Activated effector memory CD4-positive, alpha-beta T cell treated with Interleukin-2 at 50 U/mL for 16 hours (primary cell): ENCODE results near the gene EFNA5.
"Not testable (repeated sequence)": the region's sequence is repeated elsewhere in the genome, so short reads cannot be mapped to it uniquely, and the experiment has no call there.

Experiments
- DNase-seq: peaks from one replicate; pipeline ENCODE4 v3.0.0-alpha.2; 2020

Gene EFNA5

DNA sequence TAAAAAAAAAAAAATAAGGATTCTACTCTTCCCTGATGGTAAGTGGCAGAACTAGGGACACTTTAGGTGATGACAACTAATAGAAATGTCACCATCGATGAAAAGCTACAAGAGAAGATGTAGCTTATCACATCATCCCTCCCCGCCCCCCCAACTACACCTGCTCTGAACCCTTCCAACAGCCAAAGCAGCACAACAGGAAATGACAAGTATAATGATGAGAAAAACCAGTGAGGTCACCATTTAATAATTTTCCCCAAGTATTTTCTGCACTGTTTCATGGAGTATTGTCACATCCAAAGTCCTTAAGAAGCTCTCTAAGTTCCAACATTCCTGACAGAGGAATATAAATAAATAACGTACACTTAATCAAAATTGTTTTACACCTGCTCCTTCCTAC is 221.4 kb downstream of the EFNA5 start:
- no peak for DNase-seq

DNA sequence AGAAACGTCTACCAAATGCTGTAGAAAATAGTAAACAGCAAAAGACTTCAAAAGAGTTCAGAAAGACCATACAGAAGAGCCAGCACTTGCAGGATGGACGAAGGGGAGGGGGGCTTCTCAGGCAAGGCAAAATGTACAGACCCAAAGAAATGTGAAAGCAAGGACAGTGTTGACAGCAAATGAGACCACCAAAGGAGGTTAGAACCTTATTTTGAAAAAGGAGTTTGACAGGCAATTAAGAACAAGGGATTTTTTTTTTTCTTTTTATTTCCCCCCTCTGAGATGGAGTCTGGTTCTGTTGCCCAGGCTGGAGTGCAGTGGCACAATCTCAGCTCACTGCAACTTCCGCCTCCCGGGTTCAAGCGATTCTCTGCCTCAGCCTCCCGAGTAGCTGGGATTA is 223.2 kb downstream of the EFNA5 start:
- no peak for DNase-seq

DNA sequence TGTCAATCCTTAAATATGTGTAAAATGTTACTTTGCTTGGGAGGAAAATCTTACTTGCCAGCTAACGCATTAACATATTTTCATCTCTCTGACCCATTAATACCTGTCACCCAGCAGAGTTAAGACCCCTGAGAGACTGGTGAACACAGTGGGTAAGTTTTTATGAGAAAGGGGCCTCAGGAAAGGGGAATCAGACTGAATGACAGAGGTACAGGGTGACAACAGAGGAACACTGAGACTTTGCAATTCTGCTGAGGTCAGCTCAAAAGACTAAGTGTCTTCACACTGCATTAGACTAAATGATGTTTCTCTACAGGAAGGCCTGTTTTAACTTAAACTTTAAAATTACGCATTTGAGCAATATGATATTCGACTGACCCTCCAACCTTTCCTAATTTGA is 223.8 kb downstream of the EFNA5 start:
- DNase-seq: no peak

DNA sequence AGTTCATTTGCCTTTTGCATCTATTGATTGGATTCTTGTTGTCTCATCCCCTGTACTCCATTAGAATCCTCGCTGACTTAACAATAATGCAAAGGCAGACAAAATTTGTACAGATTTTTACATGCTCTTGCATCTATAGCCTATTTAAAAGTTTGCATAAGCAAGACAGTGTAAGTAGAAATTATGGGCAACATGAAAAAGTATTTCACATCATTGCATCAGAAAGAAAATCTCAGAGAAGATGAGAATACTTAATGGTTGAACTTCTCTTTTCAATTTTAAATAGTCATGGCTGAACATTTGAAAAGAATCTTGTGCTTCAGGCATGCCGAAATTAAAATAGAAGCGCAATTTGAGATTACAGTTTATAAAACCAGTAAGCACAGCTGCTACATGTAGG is 226.4 kb downstream of the EFNA5 start:
- DNase-seq: no peak

DNA sequence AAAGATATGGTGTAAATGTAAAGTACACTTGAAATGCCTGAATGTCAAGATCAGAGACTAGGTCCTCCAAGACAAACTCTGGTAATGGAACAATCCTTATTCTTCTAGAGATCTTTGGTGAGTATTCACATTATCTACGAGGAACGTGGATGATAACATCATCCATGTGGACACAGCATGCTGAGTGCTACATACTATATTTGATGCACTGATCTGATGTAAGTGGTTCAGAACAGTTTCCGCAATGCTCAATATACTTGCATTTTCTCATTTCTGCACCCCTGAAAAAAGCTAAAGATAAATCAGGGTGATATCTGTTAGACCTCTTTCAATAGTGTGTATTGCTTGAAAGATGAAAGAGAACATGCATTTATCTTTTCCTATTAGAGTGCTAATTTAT is 226.8 kb downstream of the EFNA5 start:
- DNase-seq: no peak

DNA sequence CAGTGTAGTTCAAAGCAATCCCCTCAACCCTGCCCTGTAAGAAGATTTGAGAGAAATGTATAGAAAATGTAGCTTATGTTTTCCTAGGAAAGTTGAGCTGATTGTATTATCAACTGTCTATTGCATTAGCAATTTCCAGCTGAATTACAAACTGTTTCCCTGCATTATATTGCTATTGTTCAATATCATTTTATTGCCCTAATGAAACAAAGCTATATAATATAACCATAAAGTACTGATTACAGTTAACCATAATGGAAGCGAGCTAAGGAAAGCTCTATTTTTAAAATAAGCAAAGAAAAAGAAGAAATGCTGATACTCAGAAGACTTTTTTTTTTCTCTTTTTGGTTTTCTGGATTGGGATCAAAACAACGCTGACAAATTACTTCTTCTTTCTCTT is 228.3 kb downstream of the EFNA5 start:
- DNase-seq: no peak

DNA sequence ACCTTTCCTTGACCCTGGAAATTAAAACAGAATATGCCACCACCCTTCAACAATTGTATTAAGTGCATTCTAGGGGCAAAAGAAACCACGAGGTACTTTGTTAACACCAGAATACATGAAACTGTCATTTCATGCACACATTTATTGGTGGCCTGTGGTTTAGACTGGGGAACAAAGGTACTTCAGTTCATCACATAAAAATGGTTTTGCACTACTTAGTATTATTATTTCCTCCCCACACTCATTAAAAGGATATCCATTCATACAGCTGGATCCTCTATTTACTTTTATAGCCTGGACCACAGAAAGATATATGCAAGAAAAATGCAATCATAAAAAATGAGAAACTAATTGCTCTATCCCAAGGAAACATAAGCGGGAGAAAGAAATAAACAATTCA is 230.9 kb downstream of the EFNA5 start:
- DNase-seq: no peak

DNA sequence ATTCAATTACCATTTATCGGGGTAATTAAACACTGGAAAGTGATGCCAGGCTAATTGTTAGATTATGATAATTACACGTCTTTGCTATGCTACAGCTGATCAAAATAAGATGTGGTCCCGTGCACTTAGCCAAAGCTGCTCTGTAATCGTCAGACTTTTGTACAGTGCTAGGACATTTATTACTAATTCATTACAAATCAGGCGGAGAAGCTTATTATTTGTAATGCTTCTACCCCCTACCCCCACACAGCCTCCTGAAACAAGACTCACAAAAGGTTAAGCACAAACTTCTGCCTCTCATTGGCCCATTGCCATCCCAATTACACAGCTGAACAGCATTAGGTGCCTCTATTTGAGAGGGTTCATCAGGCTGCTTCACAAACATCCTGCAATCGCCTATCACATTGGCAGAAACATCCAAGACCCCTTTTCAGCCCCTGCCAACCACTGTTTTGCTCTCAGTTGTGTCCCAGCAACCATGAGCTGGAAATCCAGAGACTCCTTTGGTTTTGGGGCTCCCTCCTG is 232.7 kb downstream of the EFNA5 start:
- no peak for DNase-seq

DNA sequence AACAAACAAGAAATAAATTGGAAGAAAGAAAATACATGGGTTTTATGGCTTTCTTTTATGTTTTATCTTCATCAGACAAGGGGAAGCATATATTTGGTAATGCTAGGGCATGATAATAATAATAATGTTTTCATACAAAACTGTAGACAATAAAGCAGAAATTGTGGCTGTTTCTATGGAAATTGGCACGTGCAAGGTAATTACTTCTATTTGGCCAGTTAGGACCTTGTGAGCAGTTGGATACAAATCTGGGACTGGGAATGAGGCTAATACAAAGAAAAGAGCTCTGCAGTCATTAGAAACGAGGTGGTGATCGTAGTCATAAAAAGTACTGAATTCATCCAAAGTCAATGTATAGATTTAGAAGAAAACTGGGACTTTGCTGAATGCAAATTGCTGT is 233.6 kb downstream of the EFNA5 start:
- no peak for DNase-seq

DNA sequence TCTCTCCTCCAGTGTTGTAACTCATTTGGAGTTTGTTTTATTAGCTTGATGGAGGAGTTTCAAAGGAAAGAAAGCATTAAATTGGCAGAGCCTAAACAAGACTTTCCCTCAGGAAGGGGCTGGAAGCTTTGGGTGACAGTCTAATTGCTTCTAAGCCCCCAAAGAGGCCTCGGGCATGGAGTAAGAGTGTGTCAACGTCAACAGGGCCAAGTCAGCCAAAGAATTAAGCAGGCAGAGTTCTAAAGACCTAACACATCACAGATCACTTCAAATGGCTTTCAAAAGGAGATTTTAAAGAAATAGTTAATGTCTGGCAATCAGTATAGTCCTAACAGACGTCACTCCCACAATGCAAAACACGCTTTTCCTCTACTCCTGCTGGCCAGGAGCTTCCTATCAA is 234.5 kb downstream of the EFNA5 start:
- no peak for DNase-seq

DNA sequence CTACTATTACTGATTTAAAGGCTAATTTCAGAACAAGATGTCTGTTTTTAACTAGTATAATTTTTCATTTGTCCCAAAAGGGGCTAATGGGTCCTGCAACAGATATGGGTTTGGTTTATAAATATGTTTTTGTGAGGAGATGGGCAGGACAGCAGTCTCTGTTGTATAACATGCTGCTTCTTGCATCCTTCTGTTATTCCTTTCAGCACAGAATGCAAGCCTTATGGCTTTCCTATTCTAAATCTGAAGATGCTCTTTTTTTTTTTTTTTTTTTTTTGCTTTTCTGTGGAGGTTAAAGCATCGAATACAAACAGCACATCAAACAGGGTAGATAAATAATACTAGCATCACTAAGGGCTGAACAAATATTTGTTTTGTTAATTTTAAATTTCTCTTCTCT is 235.7 kb downstream of the EFNA5 start:
- DNase-seq: no peak

DNA sequence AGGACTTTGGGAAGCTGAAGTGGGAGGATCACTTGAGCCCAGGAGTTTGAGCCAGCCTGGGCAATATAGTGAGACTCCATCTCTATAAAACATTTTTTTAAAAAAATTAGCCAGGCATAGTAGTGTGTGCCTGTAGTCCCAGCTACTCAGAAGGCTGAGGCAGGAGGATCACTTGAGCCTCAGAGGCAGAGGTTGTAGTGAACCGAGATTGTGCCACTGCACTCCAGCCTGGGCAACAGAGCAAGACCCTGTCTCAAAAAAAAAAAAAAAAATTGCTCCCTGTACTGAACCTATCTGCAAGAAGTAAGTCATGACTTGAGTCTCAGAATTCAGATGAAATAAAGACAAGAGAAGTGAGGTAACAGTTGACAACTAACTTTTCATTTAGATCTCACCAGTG is 237.1 kb downstream of the EFNA5 start:
- DNase-seq: not testable (repeated sequence)

DNA sequence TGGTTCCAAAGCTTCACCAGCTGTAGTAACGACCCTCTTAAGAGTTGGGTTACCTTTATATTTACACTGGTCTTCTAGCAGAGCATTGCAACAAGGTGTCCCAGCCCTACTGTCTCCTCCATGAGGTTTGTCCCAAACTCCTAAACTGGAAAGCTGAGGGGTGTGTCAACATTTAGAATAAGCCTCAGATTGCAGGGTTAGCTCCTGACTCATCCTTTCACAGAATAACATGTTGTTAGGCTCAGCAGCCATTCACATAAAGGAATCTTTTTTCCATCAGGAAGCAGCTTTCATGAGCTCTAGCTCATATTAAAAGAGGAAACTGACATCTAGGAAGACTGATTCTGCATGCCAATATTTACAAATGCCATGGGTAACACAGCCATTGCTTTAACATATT is 238.7 kb downstream of the EFNA5 start:
- DNase-seq: no peak

DNA sequence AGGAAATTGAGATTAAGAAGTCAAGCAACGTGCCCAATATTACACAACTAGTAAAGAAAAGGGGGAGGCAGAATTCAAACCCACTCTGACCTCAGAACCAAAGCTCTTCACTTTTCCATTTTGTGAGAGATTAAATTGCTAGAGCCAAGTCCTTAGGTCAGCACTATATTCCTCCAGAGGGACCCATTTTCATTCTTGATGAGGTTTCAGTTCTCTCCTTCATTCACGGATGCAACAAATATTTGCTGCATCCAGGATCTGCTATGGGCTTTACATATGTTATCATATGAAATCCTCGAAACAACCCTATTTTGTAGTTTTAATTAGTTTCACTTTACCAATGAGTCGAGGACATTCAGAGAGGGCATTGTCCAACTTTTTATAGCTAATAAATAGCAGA is 239.2 kb downstream of the EFNA5 start:
- DNase-seq: no peak

DNA sequence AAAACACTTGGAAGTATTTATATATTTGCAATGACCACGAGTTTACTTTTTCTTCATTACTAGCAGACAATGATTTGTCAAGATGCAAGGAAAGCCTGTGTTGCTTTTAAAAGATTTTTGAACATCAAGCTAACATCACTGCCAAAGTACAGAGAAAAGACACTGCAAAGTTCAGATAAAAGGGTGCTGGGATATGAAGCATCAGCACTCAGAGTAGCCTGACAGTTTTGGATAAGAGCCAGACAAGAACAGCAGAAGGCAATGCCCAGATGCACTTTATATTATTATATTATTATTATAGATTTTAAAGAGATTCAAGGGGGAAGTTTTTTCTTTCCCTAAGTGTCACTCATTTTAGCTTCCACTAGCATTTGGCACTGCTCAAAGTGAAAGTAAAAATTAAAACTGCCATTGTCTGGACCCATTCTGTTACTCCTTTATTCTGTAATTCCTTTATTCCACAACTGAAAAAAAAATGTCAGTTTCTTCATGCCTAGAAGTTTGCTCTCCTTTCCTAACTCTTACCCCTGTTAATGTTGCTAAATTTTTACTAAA is 240.6 kb downstream of the EFNA5 start:
- no peak for DNase-seq

DNA sequence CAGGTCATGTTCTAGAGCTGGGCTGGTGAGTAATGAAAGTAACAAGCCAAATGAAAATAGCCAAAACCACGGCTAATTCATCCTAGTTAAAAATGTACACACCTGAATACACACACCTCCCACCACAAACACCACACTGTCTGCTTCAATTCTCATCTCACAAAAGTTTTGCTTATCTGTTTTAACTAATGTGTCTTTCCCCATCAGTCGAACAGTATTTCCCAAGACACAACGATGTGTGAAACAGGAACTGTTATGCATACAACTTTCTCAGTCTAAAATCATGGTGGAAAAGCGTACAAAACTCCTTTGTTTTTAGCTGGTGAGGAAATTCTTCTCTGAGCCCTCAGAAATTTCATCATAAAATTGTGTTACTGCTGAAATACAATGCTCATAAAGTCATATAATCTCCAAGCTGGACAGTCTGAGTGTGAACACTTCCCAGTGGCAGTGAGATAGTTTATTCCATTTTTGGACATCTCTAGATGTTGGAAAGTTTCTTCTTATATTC is 242.4 kb downstream of the EFNA5 start:
- no peak for DNase-seq

DNA sequence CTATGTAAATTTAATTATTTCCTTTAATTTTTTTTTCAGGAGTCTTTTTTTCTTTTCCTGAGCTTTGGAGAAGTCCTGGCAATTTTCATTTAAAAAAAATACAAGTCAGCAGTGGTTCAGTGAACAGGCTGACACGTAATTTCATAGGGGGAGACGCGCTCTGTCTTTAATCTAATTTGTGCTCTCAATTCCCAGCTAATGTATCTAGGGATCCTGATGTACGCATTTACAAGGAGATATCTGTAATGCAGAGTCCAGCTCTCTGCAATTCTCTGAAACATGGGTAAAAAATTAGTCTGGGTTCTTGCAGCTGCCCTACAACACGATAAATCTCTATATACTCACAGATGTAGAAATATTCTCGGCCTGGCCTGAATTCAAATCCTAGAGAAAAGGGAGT is 243.9 kb downstream of the EFNA5 start:
- no peak for DNase-seq

DNA sequence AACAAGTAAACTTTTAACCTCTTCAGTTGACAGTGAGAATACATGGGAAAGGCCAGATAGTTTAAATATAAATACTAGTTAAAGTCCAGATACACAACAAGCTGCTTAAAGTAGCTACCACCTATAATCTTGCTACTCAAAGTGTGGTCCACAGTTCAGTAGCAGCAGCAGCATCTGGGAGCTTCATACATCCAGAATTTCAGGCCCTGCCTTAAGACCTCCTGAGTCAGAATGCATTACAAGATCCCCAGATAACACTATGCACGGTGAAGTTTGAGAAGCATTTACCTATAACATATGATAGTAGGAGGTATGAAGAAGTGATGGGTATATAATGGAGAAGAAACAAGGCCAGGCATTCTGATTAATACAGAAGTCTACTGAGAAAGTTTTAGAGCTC is 244.5 kb downstream of the EFNA5 start:
- no peak for DNase-seq

DNA sequence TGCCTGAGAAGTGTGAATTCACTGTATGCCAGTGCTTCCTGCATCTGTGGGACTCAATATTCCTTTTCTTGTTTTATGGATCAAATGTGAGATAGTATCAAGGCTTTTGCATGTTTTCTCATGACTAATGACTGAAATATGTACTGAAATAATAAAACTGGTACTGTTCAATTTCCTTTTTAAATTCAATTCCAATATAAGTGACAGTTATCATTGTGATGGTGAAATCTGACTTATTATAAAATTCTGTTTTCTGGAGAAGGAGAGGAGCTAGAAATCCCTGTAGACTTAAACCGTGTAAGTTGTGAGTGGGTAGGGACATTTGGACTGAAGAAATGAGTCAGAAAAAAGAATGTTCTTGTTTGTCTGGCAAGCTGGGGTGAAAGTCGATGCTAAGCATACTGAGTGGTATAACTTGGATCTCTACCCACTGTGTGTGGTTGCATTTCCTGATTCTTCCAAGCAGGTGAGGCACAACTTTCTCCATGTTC is 245.2 kb downstream of the EFNA5 start:
- no peak for DNase-seq

DNA sequence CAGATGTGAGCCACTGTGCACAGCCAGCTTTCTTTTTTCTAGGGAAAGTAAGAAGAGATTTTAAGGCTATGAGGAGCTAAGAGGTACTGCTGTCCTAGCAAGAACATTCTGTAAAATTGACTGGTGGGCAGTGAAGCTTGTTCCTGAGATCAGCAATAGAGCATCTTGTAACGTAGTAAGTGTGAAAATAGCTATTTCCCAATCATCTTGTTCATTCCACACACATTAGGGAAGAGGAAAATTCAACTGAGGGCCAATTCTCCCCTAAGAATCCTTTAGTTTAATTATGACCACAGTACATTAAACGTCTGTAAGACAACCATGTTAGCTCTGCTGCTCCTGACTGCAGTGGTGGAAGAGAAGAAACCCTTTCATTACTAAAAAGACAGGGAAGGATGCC is 246.2 kb downstream of the EFNA5 start:
- no peak for DNase-seq

DNA sequence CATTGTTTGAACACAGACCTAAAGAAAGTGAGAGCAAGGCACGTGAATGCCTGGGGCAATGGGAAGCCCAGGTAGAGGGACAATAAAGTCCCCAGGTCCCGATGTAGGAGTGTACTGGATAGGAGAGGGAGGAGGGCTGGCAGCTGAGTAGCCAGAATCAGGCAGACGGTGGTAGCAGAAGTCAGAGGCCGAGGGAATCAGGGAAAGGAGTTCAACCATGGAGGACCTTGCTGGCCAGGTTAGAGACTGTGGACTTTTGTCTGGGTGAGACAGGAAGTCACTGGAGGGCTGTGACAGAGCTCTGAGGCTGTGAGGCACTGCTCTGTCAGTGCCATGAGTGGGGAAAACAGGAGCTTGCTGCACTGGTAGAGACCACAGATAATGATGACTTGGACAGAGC is 248.2 kb downstream of the EFNA5 start:
- no peak for DNase-seq

DNA sequence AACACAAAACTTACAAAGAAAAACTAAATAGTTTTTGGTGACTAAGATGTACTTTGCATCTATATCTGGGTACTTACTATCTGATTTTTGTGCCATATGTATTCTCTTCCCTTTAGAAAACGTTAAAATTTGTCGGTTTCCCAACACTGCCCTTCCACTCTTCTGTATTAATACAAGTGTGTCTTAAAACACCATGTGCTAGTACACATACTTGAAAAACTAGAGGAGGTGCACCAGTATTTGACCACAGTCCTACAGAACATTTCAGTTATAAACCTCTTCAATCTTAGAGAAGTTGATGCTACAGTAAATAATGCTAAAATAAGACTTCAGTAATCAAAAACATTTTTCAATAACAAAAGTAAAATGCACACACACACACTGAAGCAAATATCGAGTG is 251.2 kb downstream of the EFNA5 start:
- no peak for DNase-seq

DNA sequence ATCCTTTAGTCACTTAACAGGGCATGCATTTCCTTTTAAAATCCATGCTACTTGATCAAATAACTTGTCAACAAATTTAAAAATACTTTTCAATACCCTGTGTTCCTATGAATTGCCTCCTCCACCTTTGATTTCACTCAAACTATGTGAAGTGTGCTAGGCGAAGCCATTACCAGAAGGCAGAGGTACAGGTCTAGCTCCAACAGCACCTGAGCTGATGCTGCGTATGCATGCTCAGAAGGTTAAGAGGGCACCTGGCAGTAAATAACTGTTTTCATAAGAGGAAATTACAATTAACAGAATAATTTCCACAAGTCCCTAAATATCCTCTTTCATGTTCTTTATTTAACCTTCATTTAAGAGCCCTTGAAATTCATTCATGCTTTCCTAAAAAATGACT is 251.8 kb downstream of the EFNA5 start:
- no peak for DNase-seq

DNA sequence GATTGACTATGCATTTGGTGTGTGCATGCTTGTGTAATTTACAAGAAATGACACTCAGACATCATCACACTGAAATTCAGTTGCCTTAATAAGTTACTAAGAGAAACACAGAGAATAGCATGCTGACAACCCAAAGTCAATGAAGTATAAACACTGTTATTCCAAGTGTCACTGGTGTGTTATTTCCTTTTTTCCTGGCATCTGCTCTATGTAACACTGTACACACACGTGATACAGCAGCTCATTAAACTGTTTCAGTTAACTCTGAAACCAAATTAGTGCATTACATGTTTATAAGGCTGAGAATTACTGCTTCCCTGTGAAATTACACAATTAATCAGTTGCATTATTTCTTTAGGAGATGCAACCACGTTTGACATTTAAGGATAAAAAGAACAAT is 252.7 kb downstream of the EFNA5 start:
- DNase-seq: no peak

DNA sequence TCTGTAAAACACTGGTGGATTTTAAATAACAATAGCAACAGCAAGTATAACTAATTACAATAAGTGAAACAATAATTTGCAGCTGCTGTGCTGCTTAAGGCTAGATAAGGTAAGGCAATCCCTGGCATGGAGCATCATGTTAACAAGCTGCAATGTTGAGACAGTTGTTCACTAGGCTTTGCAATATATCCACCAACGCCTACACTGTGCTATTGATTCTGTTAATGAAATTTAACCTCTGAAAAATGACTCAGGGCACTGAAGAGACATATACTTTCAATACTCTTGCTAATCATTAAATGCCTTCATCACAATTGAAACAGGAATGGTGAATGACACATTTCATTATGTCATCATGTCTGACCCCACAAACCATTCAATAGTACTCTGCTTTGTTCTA is 255.0 kb downstream of the EFNA5 start:
- DNase-seq: no peak
